Frontal cortex (tissue), 4 donors: ENCODE results near the gene TNK2. TPM values are rescaled to one million over a fixed set of nuclear protein-coding genes. Genes with fewer than 3 reads are reported as not detected.
"Not testable (repeated sequence)": the region's sequence is repeated elsewhere in the genome, so short reads cannot be mapped to it uniquely, and the experiment has no call there.

Experiments used
- DNase-seq, 2 donors: peaks; one replicate each; pipeline ENCODE4 v3.0.0; 2012; ENCODE audit warnings: low spot score in 2 of 2
- FAIRE-seq: peaks from 2 replicates; lab custom pipeline; 2012; peaks lifted over from hg19 to GRCh38; lab: Jason Lieb, UNC
- total RNA-seq: library from RNA; depleted of rRNA; stranded (reverse); fragments of >200 nt; gene quantifications from one replicate; pipeline ENCODE4 v1.2.3, GENCODE V29; 2014
- donor health status: control.
- donor health status: control.
- donor health status: control.

TNK2 gene
- total RNA-seq, 1 donor from 2014 or later = 11.0 TPM

DNA sequence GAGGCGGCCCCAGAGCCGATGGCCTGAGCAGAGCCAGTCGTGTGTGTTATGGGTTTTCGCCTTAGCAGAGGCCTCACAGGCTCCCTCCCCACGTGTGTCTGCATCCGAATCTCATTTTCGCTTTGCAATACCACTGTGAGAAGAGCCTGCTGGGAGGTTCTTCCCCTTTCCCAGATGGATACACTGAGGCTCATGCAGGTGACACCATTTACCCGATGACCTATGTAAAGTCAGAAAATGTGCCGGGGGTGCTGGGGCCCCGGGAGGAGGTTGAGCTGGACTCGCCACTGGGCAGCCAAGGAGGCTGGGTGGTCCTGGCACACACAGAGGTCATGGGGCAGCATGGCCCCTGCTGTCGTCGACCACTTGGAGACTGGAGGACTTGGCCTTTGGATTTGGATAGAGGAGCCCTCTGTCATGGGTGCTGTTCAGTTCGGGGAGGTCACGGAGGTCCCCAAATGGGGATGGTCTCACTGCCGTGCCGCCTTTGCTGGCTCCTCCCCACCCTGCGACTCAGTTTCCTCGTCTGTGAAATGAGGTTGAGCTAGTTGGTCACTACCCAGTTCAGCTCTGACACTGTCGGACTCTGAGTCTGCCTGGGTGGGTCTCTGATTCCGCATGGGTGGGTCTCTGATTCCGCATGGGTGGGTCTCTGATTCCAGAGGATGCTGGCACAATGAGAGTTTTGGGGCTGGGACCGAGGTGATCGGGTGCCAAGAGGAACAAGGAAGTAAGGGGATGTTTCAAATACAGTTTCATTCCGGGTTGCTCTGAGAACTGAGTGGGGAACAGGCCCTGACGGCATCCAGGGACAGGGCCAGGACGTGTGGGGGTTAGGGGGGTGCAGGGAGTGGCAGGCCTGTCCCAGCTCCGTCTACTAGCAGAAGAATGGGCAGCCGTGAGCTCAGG, 73.4 kb downstream of the TNK2 start:
- FAIRE-seq = no peak

DNA sequence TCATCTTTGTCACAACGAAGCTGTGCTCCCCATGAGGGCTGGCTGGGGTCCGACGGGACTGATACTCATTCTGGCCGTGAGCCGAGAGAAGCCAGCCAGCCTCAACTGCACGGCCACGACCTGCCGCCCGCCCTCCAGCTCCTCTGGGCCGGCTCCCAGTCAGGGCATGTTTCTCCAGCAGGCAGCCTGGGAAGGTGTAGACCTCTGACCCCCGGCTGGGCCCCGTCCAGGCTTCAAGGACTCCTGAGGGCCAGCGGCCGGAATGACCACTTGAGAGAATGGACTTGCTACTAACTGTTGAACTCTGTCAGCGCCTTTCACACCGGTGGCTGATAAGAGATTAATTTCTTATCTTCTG, 78.5 kb downstream of the TNK2 start:
- no peak for DNase-seq
- no peak for FAIRE-seq

More for the DNA sequence above, 73.4 kb downstream of the TNK2 start:
- DNase-seq = no peak

DNA sequence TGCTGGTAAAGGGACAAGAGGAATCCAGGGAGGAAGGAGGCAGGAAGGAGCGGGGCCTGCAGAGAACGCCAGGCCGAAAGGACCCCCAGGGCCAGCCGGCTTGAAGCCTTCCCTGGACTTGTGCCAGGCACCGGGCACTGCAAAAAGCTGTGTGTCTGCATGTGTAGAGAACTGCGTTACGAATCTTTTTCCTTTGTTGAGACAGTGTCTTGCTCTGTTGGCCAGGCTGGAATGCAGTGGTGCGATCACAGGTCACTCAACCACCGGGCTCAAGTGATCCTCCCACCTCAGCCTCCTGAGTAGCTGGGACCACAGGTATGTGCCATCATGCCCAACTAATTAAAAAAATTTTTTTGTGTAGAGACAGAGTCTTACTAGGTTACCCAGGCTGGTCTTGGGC, 79.6 kb downstream of the TNK2 start:
- FAIRE-seq (no peak), DNase-seq (no peak)

DNA sequence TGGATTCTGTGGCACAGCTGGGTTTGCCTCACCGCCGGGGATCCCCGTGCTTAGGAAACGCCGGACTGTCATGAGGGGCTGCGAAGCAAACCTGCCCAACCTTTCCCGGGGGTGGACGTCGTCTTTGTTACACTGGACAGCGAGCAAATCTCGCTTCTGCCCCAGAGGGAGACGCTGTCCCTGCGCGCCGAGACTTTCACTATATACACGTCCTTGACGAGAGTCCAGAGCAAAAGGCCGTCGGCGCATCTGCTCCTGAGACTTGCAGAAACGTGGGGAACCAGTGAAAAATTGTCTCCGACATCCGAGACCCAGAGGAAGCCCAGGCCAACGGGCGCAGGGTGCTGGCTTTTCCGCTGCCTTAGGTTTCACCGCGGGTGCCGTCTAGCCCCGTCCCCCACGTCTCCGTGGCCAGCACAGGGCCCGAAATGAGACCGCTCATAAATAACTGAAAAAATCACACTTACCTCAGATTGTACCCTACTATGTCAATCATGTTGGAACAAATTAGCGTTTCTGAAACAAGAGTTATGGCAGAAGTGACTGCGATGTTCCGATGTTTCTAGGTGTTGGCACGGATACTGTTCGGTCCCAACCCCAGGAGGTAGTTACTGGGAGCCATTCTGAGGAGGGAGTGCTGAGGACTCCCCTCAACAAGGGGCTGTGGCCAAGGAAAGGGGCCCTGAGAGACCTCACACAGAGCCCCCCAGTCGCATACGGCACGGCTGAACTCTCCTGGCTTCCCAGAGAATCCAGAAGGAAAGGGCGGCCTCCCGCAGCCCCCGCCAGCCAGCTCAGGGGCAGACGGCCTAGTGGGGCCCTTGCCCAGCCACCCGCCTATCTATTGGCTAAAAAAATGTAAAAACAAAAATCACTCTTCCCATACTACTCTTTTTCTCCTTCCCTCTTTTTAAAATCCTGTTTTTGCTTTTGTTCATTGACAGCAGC, 82.2 kb downstream of the TNK2 start:
- FAIRE-seq (no peak), DNase-seq (no peak)

DNA sequence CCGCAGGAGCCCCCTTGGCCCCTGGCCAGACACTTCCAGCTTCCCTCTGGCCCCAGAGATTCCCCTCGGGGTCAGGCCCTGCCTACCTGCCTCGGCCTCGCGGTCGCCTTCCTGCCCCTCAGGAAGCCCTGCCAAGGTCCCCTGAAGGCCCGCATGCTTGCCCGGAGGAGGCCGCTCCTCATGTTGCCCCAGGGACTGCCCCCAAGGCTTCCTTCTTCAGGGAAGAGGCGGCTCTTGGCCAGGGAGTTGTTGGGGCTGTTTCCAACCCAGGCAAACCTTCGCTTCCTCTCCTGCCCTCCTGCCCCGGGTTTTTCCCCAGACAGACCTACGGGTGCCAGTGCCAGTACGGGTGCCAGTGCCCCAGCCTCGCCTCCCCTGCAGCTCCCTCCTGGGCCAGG, 83.2 kb downstream of the TNK2 start:
- no peak for DNase-seq
- FAIRE-seq = no peak

DNA sequence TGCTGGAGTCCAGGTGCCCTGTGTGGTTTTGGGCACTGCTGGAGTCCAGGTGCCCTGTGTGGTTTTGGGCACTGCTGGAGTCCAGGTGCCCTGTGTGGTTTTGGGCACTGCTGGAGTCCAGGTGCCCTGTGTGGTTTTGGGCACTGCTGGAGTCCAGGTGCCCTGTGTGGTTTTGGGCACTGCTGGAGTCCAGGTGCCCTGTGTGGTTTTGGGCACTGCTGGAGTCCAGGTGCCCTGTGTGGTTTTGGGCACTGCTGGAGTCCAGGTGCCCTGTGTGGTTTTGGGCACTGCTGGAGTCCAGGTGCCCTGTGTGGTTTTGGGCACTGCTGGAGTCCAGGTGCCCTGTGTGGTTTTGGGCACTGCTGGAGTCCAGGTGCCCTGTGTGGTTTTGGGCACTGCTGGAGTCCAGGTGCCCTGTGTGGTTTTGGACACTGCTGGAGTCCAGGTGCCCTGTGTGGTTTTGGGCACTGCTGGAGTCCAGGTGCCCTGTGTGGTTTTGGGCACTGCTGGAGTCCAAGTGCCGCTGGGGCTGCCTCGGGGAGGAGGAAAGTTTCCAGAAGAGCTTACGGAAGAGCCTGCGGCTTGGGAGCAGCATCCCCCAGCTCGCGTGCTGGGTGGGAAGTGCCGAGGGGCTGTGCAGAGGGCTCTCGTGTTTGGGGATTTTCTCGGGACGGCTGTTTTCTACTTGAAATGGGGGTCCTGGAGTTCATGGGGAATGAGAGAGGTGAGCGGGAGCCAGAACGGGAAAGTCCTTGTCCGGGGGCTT, 83.7 kb downstream of the TNK2 start:
- DNase-seq, FAIRE-seq: not testable (repeated sequence)

DNA sequence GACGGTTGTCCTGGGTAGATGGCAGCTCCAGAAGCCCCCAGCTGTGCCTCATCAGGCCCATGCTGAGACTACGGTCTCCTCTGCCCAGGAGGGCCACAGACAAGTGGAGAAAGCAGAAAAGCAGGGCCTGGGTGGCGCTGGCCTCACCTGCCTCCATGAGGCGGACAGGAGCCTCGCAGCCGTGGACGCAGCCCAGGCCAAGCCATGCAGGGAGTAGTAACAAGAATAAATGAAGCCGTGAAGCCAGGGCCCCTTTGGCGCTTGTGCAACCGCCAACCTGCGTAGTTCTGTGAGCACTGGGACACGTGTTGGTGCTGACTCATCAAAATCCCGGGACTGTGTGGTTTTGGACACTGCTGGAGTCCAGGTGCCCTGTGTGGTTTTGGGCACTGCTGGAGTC, 84.4 kb downstream of the TNK2 start:
- DNase-seq (no peak), FAIRE-seq (no peak)

DNA sequence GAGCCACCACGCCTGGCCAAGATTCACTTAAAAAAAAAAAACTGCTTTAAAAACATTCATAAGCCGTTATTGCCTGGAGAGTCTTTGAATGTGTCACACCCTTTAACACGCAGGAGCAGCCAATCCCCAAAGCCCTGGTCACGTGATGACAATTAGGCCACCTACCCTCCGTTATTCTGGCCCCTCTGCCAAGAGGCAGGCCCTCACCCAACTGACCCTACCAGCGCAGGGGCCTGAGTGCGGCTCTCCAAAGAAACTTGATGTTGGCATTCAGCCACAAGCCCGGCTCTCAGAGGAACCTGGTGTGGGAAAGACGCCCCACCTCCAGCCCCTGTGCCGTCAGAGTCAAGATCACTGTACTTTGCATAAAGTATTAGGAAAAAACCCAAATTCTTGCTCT, 85.1 kb downstream of the TNK2 start:
- DNase-seq (no peak), FAIRE-seq (no peak)

DNA sequence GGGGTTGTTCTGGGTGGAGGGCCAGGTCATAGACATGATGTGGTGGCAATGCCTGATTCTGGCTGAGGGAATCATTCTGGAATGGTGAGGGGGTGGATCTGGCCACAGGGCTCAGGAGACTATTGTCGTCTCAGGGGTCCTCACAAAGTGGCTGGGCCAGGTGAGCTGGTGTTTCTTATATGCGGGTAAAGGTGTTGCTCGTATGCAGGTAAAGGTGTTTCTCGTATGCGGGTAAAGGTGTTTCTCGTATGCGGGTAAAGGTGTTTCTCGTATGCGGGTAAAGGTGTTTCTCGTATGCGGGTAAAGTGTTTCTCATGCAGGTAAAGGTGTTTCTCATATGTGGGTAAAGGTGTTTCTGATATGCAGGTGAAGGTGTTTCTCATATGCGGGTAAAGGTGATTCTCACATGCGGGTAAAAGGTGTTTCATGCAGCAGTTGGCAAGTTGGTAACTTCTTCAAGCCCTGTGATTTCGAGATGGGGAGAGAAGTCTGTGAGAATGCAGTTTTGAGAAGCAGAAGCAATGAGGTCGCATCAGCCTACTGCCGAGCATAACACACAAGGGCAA, 86.1 kb downstream of the TNK2 start:
- no peak for FAIRE-seq
- DNase-seq = no peak

DNA sequence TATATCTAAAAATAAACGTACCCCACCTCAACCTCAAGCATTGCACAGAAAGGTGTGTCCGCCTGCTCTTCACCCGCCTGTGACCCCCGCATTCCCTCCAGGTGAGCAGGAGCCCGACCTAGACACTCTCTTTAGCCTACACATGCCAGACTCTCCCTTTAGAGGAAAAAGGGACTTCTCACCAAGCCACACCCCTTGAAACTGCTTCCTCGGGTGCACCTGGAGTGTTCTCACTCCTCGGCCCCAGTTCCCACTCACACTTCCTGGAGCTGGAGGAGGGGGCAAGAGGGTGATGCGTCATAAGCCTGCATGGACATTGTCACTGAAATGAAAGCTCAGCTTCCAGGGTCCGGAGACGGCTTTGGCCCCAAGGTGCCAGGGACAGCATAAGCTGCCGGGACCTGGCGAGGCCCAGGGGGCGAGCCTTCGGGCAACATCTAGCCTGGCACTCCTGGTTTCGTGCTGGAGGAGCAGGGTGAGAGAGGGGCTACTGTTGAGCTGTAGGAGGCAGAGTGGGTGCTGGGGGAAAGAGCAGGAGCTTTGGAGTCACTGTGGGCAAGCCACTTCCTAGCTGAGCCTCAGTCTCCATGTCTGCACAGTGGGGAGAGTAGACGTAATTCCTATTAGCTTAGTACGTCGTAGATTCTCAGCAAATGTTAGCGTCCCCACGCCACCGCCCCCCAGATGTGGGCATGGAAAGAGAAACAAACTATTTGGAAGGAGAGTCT, 86.8 kb downstream of the TNK2 start:
- DNase-seq (no peak), FAIRE-seq (no peak)

DNA sequence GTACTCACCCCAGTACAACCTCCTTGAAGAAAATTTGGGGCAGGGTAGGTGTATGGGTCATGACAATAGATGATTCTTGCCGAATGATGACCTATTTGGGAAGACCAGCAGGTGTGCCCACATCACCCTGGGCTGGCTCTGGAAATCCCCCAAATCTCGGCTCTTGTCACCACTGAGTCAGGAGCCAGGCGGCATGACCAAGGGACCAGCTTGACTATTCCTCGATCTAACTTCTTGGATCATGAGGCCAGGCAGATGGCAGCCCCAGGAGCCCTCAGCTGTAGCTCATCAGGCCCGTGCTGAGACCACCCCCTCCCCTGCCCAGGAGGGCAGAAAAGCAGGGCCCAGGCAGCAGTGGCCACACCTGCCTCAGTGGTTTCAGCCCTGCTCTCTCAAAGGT, 87.5 kb downstream of the TNK2 start:
- no peak for DNase-seq

DNA sequence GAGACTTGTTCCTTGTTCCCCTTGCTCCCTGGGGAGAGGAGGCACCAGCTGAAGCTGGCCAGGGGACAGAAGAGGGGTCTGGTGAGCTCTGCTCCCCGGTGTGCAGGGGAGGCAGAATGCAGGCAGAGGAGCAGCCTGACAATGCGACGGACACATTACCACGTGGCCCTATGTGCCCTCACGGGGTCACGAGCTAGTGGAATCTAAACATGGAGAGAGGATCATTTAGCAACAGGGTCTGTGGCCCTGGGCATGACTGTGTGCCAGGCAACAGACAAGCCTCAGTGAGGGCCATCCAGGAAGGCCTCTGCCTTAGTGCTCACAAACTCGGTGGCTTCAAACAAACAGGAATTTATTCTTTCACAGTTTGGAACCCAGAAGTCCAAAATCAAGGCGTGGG, 88.2 kb downstream of the TNK2 start:
- DNase-seq = no peak
- no peak for FAIRE-seq

More for the DNA sequence above, 87.5 kb downstream of the TNK2 start:
- FAIRE-seq = no peak

DNA sequence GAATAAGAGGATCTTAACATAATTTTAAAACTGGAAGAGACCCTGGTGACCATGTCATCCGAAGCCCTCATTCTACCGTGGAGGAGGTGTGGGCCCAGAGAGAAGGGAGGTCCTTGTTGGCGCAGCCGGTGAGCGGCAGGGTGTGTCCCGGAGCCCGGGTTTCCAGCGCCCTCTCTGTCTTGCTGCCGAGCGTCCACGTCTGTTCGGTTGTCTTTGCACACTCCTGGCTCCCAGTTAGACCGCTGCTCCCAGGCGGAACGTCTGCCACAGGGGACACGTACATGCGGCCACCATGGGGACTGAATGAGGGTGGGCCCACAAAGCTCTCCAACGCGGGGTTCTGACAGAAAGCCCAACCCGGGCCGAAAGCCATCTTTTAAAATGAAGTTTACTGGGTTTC, 90.0 kb downstream of the TNK2 start:
- FAIRE-seq (no peak), DNase-seq (no peak)

DNA sequence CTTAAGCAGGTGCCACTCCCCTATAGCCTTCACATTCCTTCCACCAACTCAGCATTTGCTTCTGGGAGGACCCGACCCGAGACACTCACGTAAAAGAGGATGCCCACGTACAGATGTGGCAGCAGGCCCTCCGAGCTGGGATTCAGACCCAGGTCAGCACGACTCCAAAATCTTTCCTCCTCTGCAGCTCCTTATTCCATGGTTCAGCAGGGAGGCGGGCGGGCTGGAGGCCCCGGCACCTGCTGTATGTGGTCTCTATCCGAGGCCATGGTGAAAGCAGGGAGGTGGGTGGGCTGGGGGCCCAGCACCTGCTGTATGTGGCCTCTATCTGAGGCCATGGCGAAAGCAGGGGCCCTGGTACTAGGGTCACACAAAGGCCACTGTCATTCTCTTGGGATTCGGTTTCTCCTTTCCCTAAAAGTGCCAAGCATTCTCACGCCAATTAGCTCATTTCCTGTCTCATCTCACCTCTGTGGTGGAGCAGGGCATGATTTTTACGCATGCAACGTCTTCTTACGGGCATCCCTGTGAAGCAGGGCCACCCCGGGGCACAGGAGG, 90.7 kb downstream of the TNK2 start:
- no peak for FAIRE-seq
- no peak for DNase-seq

DNA sequence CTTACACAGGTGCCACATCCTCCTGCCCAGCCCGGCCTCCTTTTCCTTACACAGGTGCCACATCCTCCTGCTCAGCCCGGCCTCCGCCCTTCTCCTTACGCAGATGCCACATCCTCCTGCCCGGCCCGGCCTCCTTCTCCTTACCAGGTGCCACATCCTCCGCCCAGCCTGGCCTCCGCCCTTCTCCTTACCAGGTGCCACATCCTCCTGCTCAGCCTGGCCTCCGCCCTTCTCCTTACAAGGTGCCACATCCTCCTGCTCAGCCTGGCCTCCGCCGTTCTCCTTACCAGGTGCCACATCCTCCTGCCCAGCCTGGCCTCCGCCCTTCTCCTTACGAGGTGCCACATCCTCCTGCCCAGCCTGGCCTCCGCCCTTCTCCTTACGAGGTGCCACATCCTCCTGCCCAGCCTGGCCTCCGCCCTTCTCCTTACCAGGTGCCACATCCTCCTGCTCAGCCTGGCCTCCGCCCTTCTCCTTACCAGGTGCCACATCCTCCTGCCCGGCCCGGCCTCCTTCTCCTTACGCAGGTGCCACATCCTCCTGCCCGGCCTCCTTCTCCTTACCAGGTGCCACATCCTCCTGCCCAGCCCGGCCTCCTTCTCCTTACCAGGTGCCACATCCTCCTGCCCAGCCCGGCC, 92.0 kb downstream of the TNK2 start:
- FAIRE-seq, DNase-seq: not testable (repeated sequence)

DNA sequence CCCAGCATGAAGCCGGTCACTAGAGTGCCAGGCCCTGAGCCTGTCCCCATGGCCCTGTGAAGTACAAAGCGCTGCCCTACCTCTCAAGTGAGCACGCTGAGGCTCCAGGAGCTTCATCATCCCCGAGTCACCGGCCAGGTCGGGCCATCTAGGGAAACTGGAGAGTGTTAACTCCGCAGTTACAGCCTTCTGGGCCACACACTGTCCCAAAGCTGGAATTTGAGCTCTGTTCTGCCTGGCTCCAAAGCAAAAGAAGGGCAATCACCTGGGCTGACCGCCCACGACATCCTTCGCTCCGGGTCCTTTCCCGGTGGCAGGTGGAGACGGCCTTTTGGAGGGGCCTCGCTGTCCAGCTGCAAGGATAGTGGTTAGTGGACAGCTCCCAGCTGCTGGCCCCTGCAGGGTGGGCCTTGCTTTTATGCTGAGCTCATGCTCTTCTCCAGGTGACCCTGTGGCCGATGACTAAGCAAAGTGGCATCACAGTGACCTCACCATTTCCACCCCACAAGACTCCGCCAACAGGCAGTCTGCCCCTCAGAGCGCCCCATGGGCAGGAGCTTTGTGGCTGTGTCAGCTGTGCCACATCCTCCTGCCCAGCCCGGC, 93.1 kb downstream of the TNK2 start:
- DNase-seq (no peak), FAIRE-seq (no peak)

DNA sequence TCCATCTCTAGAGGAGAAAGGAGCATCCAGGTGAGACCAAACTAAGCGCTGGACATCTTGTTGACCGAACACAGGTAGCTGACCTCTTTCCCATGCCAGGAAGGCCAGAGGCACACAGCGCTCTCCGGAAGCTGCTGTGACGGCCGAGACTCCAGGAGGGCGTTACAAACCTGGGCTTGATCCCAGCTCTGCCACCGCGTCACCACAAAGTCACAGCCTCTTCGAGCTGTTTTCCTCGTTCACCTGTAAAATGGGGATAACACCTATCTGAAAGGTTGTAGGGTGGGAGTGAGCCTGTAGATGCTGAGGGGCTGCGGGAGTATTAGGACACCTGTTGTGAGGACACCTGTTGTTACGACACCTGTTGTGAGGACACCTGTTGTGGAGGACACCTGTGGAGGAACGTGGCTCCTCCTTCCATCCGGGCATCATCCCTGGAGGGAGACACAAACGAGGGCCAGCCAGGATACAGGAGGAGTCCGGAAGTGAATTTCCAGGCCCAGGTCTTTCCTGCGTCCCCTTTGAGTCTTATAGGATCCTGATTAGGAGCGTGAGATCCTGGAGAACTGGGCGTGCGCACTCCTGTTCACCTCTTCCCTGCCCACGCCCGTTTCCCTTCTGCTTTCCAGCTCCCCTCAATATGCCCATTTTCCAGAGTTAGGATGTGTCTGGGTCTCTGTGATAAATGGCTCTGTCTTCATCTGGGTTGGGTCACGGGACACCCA, 94.3 kb downstream of the TNK2 start:
- FAIRE-seq (no peak), DNase-seq (no peak)
